Measurements from ENCODE around the gene NT5DC4. TPM values are rescaled to one million over a fixed set of nuclear protein-coding genes. Genes with fewer than 3 reads are reported as not detected.

NT5DC4 gene
- total RNA-seq, 2 donors from 2014 or later, result not detected

- TF ChIP-seq, protein P1, sequence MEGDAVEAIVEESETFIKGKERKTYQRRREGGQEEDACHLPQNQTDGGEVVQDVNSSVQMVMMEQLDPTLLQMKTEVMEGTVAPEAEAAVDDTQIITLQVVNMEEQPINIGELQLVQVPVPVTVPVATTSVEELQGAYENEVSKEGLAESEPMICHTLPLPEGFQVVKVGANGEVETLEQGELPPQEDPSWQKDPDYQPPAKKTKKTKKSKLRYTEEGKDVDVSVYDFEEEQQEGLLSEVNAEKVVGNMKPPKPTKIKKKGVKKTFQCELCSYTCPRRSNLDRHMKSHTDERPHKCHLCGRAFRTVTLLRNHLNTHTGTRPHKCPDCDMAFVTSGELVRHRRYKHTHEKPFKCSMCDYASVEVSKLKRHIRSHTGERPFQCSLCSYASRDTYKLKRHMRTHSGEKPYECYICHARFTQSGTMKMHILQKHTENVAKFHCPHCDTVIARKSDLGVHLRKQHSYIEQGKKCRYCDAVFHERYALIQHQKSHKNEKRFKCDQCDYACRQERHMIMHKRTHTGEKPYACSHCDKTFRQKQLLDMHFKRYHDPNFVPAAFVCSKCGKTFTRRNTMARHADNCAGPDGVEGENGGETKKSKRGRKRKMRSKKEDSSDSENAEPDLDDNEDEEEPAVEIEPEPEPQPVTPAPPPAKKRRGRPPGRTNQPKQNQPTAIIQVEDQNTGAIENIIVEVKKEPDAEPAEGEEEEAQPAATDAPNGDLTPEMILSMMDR (IDR thresholded peaks at IDR 0.05), result no peak
- H3K9me3 ChIP-seq, result no peaks in the 10 kb centered on the region
- DNase-seq, result no peak
- no peaks in the 10 kb centered on the region for H3K27me3 ChIP-seq
- H3K4me3 ChIP-seq, result no peak overlapping the region
- H3K4me1 ChIP-seq, result no peaks in the 10 kb centered on the region
- no peaks in the 10 kb centered on the region for H3K36me3 ChIP-seq
- no peak overlapping the region for H3K27ac ChIP-seq
- no peak overlapping the region for H3K9ac ChIP-seq (ENCODE audit: low read depth in 2 of 2, low read length in 2 of 2)
- intact Hi-C loops (cut with DNase I), result no loop called here
Measured at GRCh38 chr2:112750560-112750843, 29.7 kb downstream of the NT5DC4 start.

DNA sequence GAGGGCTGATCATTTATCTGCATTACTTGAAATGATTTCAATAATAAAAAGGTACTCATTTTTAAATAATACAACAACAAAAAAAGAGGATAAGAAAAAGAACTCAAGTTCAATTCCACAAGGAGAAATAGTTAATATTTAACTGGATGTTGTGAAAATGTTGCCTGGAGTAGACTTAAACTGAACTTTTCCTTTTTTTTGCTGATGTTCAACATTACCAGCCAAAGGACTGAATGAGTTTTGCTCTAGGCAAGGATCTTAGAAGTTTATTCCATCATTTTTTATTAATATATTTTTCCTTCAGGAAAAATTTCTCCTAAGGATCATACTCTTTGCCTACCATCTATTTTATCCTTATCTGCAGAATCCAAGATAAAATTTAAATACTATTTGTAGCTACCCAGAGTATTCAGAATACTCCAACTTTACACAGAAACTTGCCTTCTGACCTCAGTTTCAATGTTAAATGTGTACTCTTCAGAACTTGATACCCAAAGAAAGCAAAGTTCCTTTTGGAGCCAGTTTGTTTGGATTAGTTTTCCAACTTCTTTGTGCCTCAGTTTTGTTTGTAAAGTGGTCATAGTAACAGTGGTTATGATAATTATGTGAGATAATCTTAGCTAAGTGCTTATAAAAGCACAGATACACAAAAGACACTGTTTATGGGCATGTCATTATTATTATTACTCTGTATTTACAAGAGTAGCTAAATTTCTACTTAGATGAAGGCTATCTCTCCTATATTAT lies 30.8 kb downstream of the NT5DC4 start:
- no peak overlapping the region for H3K27ac ChIP-seq
- H3K27me3 ChIP-seq, result no peaks in the 10 kb centered on the region
- H3K4me1 ChIP-seq, result no peaks in the 10 kb centered on the region
- H3K36me3 ChIP-seq, result no peaks in the 10 kb centered on the region
- no peak overlapping the region for H3K4me3 ChIP-seq
- DNase-seq, result no peak
- no peak overlapping the region for H3K9ac ChIP-seq (ENCODE audit: low read depth in 2 of 2, low read length in 2 of 2)
- intact Hi-C loops (cut with DNase I), result no loop called here
- TF ChIP-seq, protein P1 (IDR thresholded peaks at IDR 0.05), result no peak
- no peaks in the 10 kb centered on the region for H3K9me3 ChIP-seq

- H3K9me3 ChIP-seq, result no peaks in the 10 kb centered on the region
- DNase-seq, result no peak
- no peak overlapping the region for H3K27ac ChIP-seq
- no peak overlapping the region for H3K9ac ChIP-seq (ENCODE audit: low read depth in 2 of 2, low read length in 2 of 2)
- H3K4me3 ChIP-seq, result no peak overlapping the region
- no peaks in the 10 kb centered on the region for H3K4me1 ChIP-seq
- TF ChIP-seq, protein P1 (IDR thresholded peaks at IDR 0.05), result no peak
- H3K36me3 ChIP-seq, result no peaks in the 10 kb centered on the region
- intact Hi-C loops (cut with DNase I), result no loop called here
- no peaks in the 10 kb centered on the region for H3K27me3 ChIP-seq
Measured at GRCh38 chr2:112752667-112753066, 31.8 kb downstream of the NT5DC4 start.

GRCh38 chr2:112754564-112754963 lies 33.7 kb downstream of the NT5DC4 start:
- no peaks in the 10 kb centered on the region for H3K36me3 ChIP-seq
- intact Hi-C loops (cut with DNase I), result no loop called here

DNA sequence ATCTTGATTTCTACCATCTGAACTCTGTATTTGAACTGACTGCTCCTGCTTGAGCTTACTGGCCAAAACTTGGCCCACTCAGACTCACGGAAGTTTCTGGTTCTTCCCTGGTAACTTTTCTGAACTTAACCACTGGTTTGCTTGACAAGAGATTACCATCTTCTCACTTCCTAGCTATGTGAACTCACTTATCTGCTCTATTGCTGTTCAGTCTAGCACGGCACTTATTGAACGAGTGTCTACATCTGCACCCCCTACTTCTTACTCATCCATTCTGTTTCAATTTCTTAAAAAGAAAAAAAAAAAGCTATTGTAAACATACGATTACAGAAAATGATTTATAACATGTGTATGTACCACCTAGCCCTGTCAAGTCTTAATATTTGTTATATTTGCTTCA lies 34.6 kb downstream of the NT5DC4 start:
- intact Hi-C loops (cut with DNase I), result no loop called here
- Histone ChIP-seq H3K36me3 (no peaks in the 10 kb centered on the region), H3K4me1 (no peaks in the 10 kb centered on the region), H3K9me3 (no peaks in the 10 kb centered on the region), H3K4me3 (no peak overlapping the region), H3K27me3 (no peaks in the 10 kb centered on the region), H3K27ac (no peak overlapping the region), H3K9ac (ENCODE audit: low read depth in 2 of 2, low read length in 2 of 2) (no peak overlapping the region)
- no peak for DNase-seq
- TF ChIP-seq, protein P1 (IDR thresholded peaks at IDR 0.05), result no peak

More at GRCh38 chr2:112754564-112754963, 33.7 kb downstream of the NT5DC4 start:
- H3K9ac ChIP-seq (ENCODE audit: low read depth in 2 of 2, low read length in 2 of 2), result no peak overlapping the region
- H3K27me3 ChIP-seq, result no peaks in the 10 kb centered on the region
- TF ChIP-seq, protein P1 (IDR thresholded peaks at IDR 0.05), result no peak
- H3K9me3 ChIP-seq, result no peaks in the 10 kb centered on the region
- no peak overlapping the region for H3K4me3 ChIP-seq
- H3K4me1 ChIP-seq, result no peaks in the 10 kb centered on the region
- no peak for DNase-seq
- no peak overlapping the region for H3K27ac ChIP-seq

Measured in colonic mucosa (tissue), 4 donors.